PFSK-1 (cell line): Measurements from ENCODE around the gene IGSF1.

Experiments
- FOXP2 ChIP-seq: optimal IDR thresholded peaks from 2 replicates; pipeline ENCODE3; 2011; ENCODE audit warnings: borderline replicate concordance, control low read depth, inconsistent platforms; ENCODE audit not compliant: insufficient read depth; ENCODE audit errors: extremely low read length, extremely low read depth
- POLR2AphosphoS5 ChIP-seq: IDR thresholded peaks from 2 replicates; pipeline ENCODE4 v1.6.1; 2012; ENCODE audit warnings: low read depth, mild to moderate bottlenecking, control low read depth, low read length, moderate library complexity
- SIN3A ChIP-seq: IDR thresholded peaks from 2 replicates; pipeline ENCODE4 v1.6.1; 2012; ENCODE audit warnings: mild to moderate bottlenecking, low read length, moderate library complexity, borderline replicate concordance; ENCODE audit not compliant: insufficient read depth
- TAF1 ChIP-seq: IDR thresholded peaks from 2 replicates; pipeline ENCODE4 v1.6.1; 2012; ENCODE audit warnings: low read length, control low read depth, borderline replicate concordance; ENCODE audit not compliant: insufficient read depth
- TF ChIP-seq, protein P1 (sequence below), 2 experiments: IDR thresholded peaks; 2 replicates each; pipeline versions ENCODE4 v1.6.1 to v1.8.0; 2011 to 2012; ENCODE audit warnings: low read depth in 2 of 2, low read length in 2 of 2, control low read depth in 1 of 2, inconsistent platforms in 1 of 2, mild to moderate bottlenecking in 1 of 2, moderate library complexity in 1 of 2; ENCODE audit not compliant: insufficient read depth in 1 of 2

IGSF1 gene

DNA sequence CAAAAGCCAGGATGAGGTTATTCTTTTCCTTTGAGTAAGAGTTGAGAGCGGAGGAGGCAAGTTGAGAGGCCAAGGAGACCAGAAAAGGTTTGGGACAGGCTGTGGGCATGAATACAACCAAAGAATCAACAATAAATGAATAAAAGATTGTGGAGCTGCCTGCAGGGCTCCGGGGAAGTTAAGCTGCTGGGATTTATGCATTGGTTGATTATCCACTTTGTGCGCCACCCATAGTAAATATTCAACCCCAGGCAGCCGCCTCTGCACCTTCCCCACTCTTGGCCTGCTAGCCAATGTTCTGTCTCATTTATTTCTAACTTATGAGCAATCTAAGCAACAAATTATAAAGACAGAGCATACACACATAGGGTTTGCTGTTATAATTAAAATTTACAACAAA is 28.2 kb upstream of the IGSF1 start:
- TF ChIP-seq FOXP2, result no peak
- TF ChIP-seq, protein P1, sequence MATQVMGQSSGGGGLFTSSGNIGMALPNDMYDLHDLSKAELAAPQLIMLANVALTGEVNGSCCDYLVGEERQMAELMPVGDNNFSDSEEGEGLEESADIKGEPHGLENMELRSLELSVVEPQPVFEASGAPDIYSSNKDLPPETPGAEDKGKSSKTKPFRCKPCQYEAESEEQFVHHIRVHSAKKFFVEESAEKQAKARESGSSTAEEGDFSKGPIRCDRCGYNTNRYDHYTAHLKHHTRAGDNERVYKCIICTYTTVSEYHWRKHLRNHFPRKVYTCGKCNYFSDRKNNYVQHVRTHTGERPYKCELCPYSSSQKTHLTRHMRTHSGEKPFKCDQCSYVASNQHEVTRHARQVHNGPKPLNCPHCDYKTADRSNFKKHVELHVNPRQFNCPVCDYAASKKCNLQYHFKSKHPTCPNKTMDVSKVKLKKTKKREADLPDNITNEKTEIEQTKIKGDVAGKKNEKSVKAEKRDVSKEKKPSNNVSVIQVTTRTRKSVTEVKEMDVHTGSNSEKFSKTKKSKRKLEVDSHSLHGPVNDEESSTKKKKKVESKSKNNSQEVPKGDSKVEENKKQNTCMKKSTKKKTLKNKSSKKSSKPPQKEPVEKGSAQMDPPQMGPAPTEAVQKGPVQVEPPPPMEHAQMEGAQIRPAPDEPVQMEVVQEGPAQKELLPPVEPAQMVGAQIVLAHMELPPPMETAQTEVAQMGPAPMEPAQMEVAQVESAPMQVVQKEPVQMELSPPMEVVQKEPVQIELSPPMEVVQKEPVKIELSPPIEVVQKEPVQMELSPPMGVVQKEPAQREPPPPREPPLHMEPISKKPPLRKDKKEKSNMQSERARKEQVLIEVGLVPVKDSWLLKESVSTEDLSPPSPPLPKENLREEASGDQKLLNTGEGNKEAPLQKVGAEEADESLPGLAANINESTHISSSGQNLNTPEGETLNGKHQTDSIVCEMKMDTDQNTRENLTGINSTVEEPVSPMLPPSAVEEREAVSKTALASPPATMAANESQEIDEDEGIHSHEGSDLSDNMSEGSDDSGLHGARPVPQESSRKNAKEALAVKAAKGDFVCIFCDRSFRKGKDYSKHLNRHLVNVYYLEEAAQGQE (IDR thresholded peaks at IDR 0.05; ENCODE audit: insufficient read depth in 1 of 2, low read depth in 2 of 2, low read length in 2 of 2), result no peak
- TF ChIP-seq POLR2AphosphoS5, result no peak
- TF ChIP-seq TAF1, result no peak
- TF ChIP-seq SIN3A, result no peak

DNA sequence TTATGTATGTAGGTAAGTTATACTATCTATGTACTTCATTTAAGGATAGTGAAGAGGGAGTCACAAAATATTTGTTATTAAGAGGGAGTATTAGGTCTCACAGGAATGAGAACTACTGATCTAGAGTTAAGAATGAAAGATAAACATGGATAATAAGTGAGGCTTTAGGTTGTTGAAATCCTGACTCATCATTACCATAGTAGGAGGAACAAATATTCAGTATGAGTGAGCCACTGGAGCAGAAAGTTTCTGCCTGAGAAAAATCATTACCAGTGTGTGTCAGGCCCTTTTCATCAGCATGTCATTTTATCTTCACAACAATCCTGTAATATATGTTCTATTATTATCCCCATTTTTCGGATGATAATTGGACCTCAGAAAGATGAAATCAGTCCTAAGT is 27.2 kb upstream of the IGSF1 start:
- TF ChIP-seq SIN3A (no peak), POLR2AphosphoS5 (no peak), FOXP2 (no peak), TAF1 (no peak)
- TF ChIP-seq, protein P1 (IDR thresholded peaks at IDR 0.05; ENCODE audit: insufficient read depth in 1 of 2, low read depth in 2 of 2, low read length in 2 of 2), result no peak

DNA sequence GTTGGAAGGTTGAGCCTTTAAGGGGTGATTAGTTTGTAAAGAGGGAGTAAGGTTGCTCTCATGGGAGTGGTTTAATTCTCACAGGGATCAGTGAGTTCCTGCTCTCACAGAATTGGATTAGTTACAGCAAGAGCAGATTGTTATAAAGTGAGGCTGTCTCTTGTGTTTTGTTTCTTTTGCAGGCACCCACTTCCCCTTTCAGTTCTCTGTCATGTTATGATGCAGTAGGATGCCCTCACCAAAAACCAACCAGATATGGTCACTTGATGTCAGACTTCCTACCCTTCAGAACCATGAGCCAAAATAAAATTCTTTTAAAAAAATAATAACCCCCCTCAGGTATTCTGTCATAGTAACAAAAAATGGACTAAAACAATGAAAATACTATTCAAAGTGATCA is 19.9 kb upstream of the IGSF1 start:
- TF ChIP-seq TAF1 (no peak), SIN3A (no peak), POLR2AphosphoS5 (no peak)
- TF ChIP-seq, protein P1 (IDR thresholded peaks at IDR 0.05; ENCODE audit: insufficient read depth in 1 of 2, low read depth in 2 of 2, low read length in 2 of 2), result no peak

DNA sequence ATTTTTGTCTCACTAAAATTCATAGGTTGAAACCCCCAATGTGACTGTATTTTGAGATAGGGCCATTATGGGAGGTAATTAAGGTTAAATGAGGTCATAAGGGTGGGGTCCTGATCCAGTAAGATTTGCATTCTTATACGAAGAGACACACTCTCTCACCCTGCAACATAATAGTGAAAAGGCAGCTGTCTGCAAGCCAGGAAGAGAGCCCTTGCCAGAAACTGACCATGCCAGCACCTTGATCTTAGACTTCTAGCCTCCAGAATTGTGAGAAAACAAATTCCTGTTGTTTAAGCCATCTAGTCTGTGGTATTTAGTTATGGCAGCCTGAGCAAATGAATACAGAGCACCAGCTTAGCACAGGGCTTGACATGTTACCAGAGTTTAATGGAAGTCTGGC is 17.5 kb upstream of the IGSF1 start:
- TF ChIP-seq TAF1, result no peak
- no peak for TF ChIP-seq FOXP2

DNA sequence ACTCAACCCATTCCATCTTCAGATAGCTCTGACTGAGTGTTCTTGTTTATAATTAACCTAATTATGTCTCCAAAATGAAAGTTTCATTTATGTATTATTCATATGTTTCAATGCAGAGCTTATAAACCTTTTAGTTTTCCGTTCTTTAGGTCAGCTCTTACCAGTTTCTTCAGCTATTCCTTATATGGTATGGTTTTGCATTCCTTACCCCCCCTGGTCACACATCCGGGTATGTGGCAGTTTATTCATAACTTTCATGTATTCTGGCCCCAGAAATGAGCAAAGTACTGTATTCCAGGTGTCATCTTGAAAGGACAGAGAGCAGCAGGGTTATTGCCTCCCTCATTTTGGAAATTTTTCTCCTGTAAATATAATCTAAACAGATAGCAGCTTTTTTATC is 16.8 kb upstream of the IGSF1 start:
- TF ChIP-seq, protein P1 (IDR thresholded peaks at IDR 0.05; ENCODE audit: insufficient read depth in 1 of 2, low read depth in 2 of 2, low read length in 2 of 2), result no peak
- TF ChIP-seq POLR2AphosphoS5, result no peak
- no peak for TF ChIP-seq TAF1
- no peak for TF ChIP-seq SIN3A
- no peak for TF ChIP-seq FOXP2
